MCF 10A (cell line): ENCODE results near the gene KLHL17. TPM values are rescaled to one million over a fixed set of nuclear protein-coding genes. Genes with fewer than 3 reads are reported as not detected.

Source experiments
- BruUV-seq: library from RNA; stranded (reverse); fragments of 400-500 nt; replicated peaks from 2 replicates; lab custom pipeline; 2021; lab: Mats Ljungman, UMichigan
- CTCF ChIA-PET: fragments of 300-600 bp; sonication (Branson Sonifier 250); formaldehyde crosslinking; extraction: SDS; loops from one replicate; lab custom pipeline; 2021; ENCODE audit warnings: antibody characterized with exemption, inconsistent platforms; lab: Yijun Ruan, JAX
- POLR2A ChIA-PET: fragments of 300-600, 350-650 bp; sonication (Branson Sonifier 250); formaldehyde crosslinking; extraction: SDS; loops from one replicate; lab custom pipeline; 2020; ENCODE audit warnings: antibody characterized with exemption, inconsistent platforms; lab: Yijun Ruan, JAX
- DNase-seq: peaks from one replicate; pipeline ENCODE4 v3.0.0-alpha.2; 2018; ENCODE audit not compliant: unreplicated experiment
- H3K27ac Mint-ChIP-seq: one replicate; pipeline ENCODE4 v1.8.0; 2022; ENCODE audit warnings: mild to moderate bottlenecking, low read depth, mixed read lengths; ENCODE audit not compliant: unreplicated experiment
- H3K27me3 Mint-ChIP-seq: one replicate; pipeline ENCODE4 v1.8.0; 2022; ENCODE audit warnings: mixed read lengths; ENCODE audit not compliant: insufficient read depth, unreplicated experiment
- H3K36me3 Mint-ChIP-seq: one replicate; pipeline ENCODE4 v1.8.0; 2022; ENCODE audit warnings: mild to moderate bottlenecking, moderate library complexity, mixed read lengths; ENCODE audit not compliant: insufficient read depth, unreplicated experiment
- H3K4me1 Mint-ChIP-seq: one replicate; pipeline ENCODE4 v1.8.0; 2022; ENCODE audit warnings: mixed read lengths; ENCODE audit not compliant: insufficient read depth, unreplicated experiment
- H3K4me3 Mint-ChIP-seq: one replicate; pipeline ENCODE4 v1.8.0; 2022; ENCODE audit warnings: mild to moderate bottlenecking, moderate library complexity, mixed read lengths; ENCODE audit not compliant: unreplicated experiment
- H3K9me3 Mint-ChIP-seq: one replicate; pipeline ENCODE4 v1.8.0; 2022; ENCODE audit warnings: mixed read lengths; ENCODE audit not compliant: unreplicated experiment
- CTCF ChIP-seq: fragments of 200-600 bp; IDR thresholded peaks from one replicate; pipeline ENCODE4 v1.8.0; 2022; ENCODE audit warnings: antibody characterized with exemption, mild to moderate bottlenecking; ENCODE audit not compliant: unreplicated experiment
- intact Hi-C: fragments of 100-400 bp; cut with micrococcal nuclease; formaldehyde crosslinking; loops from 2 replicates; pipeline ENCODE4 v1.14.1; 2022
- total RNA-seq: library from RNA; stranded (reverse); gene quantifications from 2 replicates; pipeline ENCODE4 v1.2.3, GENCODE V29; 2022

Gene KLHL17
- total RNA-seq, 1 experiment from 2014 or later, result 15.1 TPM

- ChIA-PET CTCF (interaction anchor here (0.5 to 1.9 kb wide), 4 partner anchors 11 to 176 kb away, joined by 3 to 7 read pairs (median 4); no protein-coding TSS in a partner anchor), POLR2A (no interaction called here)
- Mint-ChIP-seq H3K27ac (no peak overlapping the region), H3K27me3 (no peaks in the 10 kb centered on the region), H3K4me3 (no peak overlapping the region), H3K4me1 (peaks cover 9% of the 10 kb centered on the region), H3K36me3 (no peaks in the 10 kb centered on the region), H3K9me3 (no peaks in the 10 kb centered on the region)
- DNase-seq, result no peak
- BruUV-seq, result no TSS peak
- no peak for TF ChIP-seq CTCF
- intact Hi-C loops, result loop anchor here (5.0 kb wide), 1 partner anchor 58 kb away; no protein-coding TSS in a partner anchor
Measured at GRCh38 chr1:1003618-1004419, 43.4 kb downstream of the KLHL17 start.

GRCh38 chr1:1004420-1004779 lies 44.0 kb downstream of the KLHL17 start:
- Mint-ChIP-seq H3K4me3 (no peak overlapping the region), H3K4me1 (peaks cover 9% of the 10 kb centered on the region), H3K36me3 (no peaks in the 10 kb centered on the region), H3K27me3 (no peaks in the 10 kb centered on the region), H3K9me3 (no peaks in the 10 kb centered on the region), H3K27ac (no peak overlapping the region)
- BruUV-seq, result no TSS peak
- CTCF ChIA-PET, result interaction anchor here (0.5 to 1.2 kb wide), 3 partner anchors 10 to 176 kb away, joined by 3 to 4 read pairs (median 3); no protein-coding TSS in a partner anchor
- POLR2A ChIA-PET, result interaction anchor here (1.4 kb wide), 1 partner anchor 9 kb away, joined by 3 read pairs; the partner anchor contains the start of gene ISG15
- DNase-seq, result no peak
- intact Hi-C loops, result loop anchor here (5.0 kb wide), 1 partner anchor 58 kb away; no protein-coding TSS in a partner anchor
- TF ChIP-seq CTCF, result no peak

- H3K27ac Mint-ChIP-seq, result no peak overlapping the region
- no peak overlapping the region for H3K4me3 Mint-ChIP-seq
- POLR2A ChIA-PET, result interaction anchor here (1.4 kb wide), 1 partner anchor 8 kb away, joined by 3 read pairs; the partner anchor contains the start of gene ISG15
- intact Hi-C loops, result loop anchor here (5.0 kb wide), 1 partner anchor 57 kb away; no protein-coding TSS in a partner anchor
- no peaks in the 10 kb centered on the region for H3K9me3 Mint-ChIP-seq
- CTCF ChIA-PET, result interaction anchor here (0.7 to 1.6 kb wide), 2 partner anchors 10 to 175 kb away, joined by 4 read pairs; no protein-coding TSS in a partner anchor
- BruUV-seq, result no TSS peak
- DNase-seq, result no peak
- TF ChIP-seq CTCF, result no peak
- H3K36me3 Mint-ChIP-seq, result no peaks in the 10 kb centered on the region
- H3K4me1 Mint-ChIP-seq, result peaks cover 9% of the 10 kb centered on the region
- no peaks in the 10 kb centered on the region for H3K27me3 Mint-ChIP-seq
Measured at GRCh38 chr1:1004780-1005697, 44.7 kb downstream of the KLHL17 start.
